ENCODE results near the gene GTPBP1. TPM values are rescaled to one million over a fixed set of nuclear protein-coding genes. Genes with fewer than 3 reads are reported as not detected.
A peak's percentile ranks its signal among the peaks of the same experiment; 100 is the strongest.

GTPBP1 gene
- total RNA-seq, 1 donor from 2014 or later = 49.8 TPM

DNA sequence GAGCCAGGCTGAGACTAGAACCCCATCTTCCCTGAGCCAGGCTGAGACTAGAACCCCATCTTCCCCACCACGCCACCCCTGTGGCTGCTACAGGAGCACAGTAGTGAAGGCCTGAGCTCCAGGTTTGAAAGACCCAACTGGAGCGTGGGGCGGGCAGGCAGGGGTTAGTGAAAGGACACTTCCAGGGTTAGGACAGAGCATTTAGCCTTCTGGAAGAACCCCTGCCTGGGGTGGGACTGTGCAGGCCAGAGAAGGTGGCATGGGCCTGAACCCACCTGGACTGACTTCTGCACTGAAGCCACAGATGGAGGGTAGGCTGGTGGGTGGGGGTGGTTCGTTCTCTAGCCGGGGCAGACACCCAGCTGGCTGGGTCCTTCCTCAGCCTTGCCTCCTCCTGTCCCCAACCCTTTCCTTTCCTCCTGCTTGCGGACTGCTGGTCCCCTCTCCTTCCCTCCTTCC is 26.0 kb downstream of the GTPBP1 start:
- DNase-seq (ENCODE audit: low read depth) = no peak
- no peak for TF ChIP-seq EZH2 (IDR thresholded peaks at IDR 0.05; ENCODE audit: insufficient read depth, low read length)
- TF ChIP-seq, protein P1, sequence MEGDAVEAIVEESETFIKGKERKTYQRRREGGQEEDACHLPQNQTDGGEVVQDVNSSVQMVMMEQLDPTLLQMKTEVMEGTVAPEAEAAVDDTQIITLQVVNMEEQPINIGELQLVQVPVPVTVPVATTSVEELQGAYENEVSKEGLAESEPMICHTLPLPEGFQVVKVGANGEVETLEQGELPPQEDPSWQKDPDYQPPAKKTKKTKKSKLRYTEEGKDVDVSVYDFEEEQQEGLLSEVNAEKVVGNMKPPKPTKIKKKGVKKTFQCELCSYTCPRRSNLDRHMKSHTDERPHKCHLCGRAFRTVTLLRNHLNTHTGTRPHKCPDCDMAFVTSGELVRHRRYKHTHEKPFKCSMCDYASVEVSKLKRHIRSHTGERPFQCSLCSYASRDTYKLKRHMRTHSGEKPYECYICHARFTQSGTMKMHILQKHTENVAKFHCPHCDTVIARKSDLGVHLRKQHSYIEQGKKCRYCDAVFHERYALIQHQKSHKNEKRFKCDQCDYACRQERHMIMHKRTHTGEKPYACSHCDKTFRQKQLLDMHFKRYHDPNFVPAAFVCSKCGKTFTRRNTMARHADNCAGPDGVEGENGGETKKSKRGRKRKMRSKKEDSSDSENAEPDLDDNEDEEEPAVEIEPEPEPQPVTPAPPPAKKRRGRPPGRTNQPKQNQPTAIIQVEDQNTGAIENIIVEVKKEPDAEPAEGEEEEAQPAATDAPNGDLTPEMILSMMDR (IDR thresholded peaks at IDR 0.05; ENCODE audit: insufficient read depth, low read depth, low read length) = no peak
- Mint-ChIP-seq H3K27me3 (ENCODE audit: low read depth, unreplicated experiment) (no peaks in the 10 kb centered on the region), H3K36me3 (ENCODE audit: low read depth, unreplicated experiment) (peaks cover 16% of the 10 kb centered on the region), H3K27ac (ENCODE audit: unreplicated experiment) (no peak overlapping the region), H3K9me3 (ENCODE audit: unreplicated experiment) (no peaks in the 10 kb centered on the region), H3K4me3 (ENCODE audit: unreplicated experiment) (peak overlapping the region; percentile 66), H3K4me1 (ENCODE audit: low read depth, unreplicated experiment) (no peaks in the 10 kb centered on the region)
- H3K4me3 ChIP-seq (ENCODE audit: insufficient read depth, low read depth, low read length) = no peak overlapping the region
- no peaks in the 10 kb centered on the region for H3K27me3 ChIP-seq (ENCODE audit: insufficient read depth, low read length)
- no peak overlapping the region for H3K27ac ChIP-seq (ENCODE audit: low read depth, low read length)
- FAIRE-seq = no peak
- no peak overlapping the region for H3K4me2 ChIP-seq (ENCODE audit: low read length)
- no peak overlapping the region for H3K9ac ChIP-seq (ENCODE audit: low read length)
- peaks cover 29% of the 10 kb centered on the region for H4K20me1 ChIP-seq (ENCODE audit: insufficient read depth, low read length)
- H3K79me2 ChIP-seq (ENCODE audit: insufficient read depth, low read length) = no peaks in the 10 kb centered on the region
- no peaks in the 10 kb centered on the region for H3K4me1 ChIP-seq (ENCODE audit: insufficient read depth, low read length)
- no peak overlapping the region for H2AFZ ChIP-seq (ENCODE audit: low read depth, low read length)
- peaks cover 21% of the 10 kb centered on the region for H3K36me3 ChIP-seq (ENCODE audit: insufficient read depth, low read length)
- no peaks in the 10 kb centered on the region for H3K9me3 ChIP-seq (ENCODE audit: insufficient read depth, low read depth, low read length)

DNA sequence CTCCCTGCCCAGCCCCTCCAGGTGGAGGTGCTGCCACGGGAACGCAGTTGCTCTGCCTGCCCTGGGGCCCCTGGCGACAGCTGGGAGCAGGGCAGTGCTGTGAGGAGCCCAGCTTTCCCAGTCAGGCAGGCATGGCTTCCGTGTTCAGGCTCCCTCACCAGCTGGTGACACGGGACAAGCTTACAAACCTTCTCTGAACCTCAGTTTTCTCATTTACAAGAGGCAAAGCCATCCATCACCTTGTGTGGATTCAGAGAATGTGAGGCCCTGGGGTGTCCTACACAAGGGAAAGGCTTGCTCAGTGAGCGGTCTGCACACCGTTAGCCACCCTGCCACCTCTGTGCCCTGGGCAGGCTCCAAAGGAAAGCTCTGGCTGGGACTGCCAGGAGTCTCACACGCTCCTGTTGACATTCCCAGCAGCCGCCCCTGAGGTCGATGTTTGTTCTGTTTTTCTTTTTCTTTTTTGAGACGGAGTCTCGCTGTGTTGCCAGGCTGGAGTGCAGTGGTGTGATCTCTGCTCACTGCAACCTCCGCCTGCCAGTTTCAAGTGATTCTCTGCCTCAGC is 26.6 kb downstream of the GTPBP1 start:
- H3K36me3 Mint-ChIP-seq (ENCODE audit: low read depth, unreplicated experiment) = peaks cover 12% of the 10 kb centered on the region
- DNase-seq (ENCODE audit: low read depth) (no peak), FAIRE-seq (no peak)
- no peak overlapping the region for H3K27ac ChIP-seq (ENCODE audit: low read depth, low read length)
- H3K4me1 ChIP-seq (ENCODE audit: insufficient read depth, low read length) = no peaks in the 10 kb centered on the region
- no peak for TF ChIP-seq EZH2 (IDR thresholded peaks at IDR 0.05; ENCODE audit: insufficient read depth, low read length)
- no peaks in the 10 kb centered on the region for H3K27me3 ChIP-seq (ENCODE audit: insufficient read depth, low read length)
- peak overlapping the region; percentile 66 for H3K4me3 Mint-ChIP-seq (ENCODE audit: unreplicated experiment)
- no peak overlapping the region for H3K4me2 ChIP-seq (ENCODE audit: low read length)
- H3K9me3 ChIP-seq (ENCODE audit: insufficient read depth, low read depth, low read length) = no peaks in the 10 kb centered on the region
- peaks cover 5% of the 10 kb centered on the region for H3K4me1 Mint-ChIP-seq (ENCODE audit: low read depth, unreplicated experiment)
- H3K27me3 Mint-ChIP-seq (ENCODE audit: low read depth, unreplicated experiment) = no peaks in the 10 kb centered on the region
- H3K9ac ChIP-seq (ENCODE audit: low read length) = no peak overlapping the region
- no peak overlapping the region for H3K4me3 ChIP-seq (ENCODE audit: insufficient read depth, low read depth, low read length)
- H4K20me1 ChIP-seq (ENCODE audit: insufficient read depth, low read length) = peaks cover 35% of the 10 kb centered on the region
- H3K79me2 ChIP-seq (ENCODE audit: insufficient read depth, low read length) = no peaks in the 10 kb centered on the region
- no peak overlapping the region for H2AFZ ChIP-seq (ENCODE audit: low read depth, low read length)
- H3K27ac Mint-ChIP-seq (ENCODE audit: unreplicated experiment) = no peak overlapping the region
- H3K36me3 ChIP-seq (ENCODE audit: insufficient read depth, low read length) = peaks cover 20% of the 10 kb centered on the region
- H3K9me3 Mint-ChIP-seq (ENCODE audit: unreplicated experiment) = no peaks in the 10 kb centered on the region

- Mint-ChIP-seq H3K27me3 (ENCODE audit: low read depth, unreplicated experiment) (no peaks in the 10 kb centered on the region), H3K36me3 (ENCODE audit: low read depth, unreplicated experiment) (peaks cover 18% of the 10 kb centered on the region), H3K27ac (ENCODE audit: unreplicated experiment) (peak overlapping the region; percentile 18), H3K4me1 (ENCODE audit: low read depth, unreplicated experiment) (peaks cover 7% of the 10 kb centered on the region), H3K4me3 (ENCODE audit: unreplicated experiment) (no peak overlapping the region), H3K9me3 (ENCODE audit: unreplicated experiment) (no peaks in the 10 kb centered on the region)
- Histone ChIP-seq H3K4me1 (ENCODE audit: insufficient read depth, low read length) (peaks cover 3% of the 10 kb centered on the region), H3K27ac (ENCODE audit: low read depth, low read length) (no peak overlapping the region), H3K36me3 (ENCODE audit: insufficient read depth, low read length) (peaks cover 19% of the 10 kb centered on the region), H3K9ac (ENCODE audit: low read length) (no peak overlapping the region), H4K20me1 (ENCODE audit: insufficient read depth, low read length) (peaks cover 38% of the 10 kb centered on the region), H3K4me2 (ENCODE audit: low read length) (no peak overlapping the region), H3K9me3 (ENCODE audit: insufficient read depth, low read depth, low read length) (no peaks in the 10 kb centered on the region), H3K79me2 (ENCODE audit: insufficient read depth, low read length) (no peaks in the 10 kb centered on the region), H3K27me3 (ENCODE audit: insufficient read depth, low read length) (no peaks in the 10 kb centered on the region), H3K4me3 (ENCODE audit: insufficient read depth, low read depth, low read length) (no peak overlapping the region), H2AFZ (ENCODE audit: low read depth, low read length) (no peak overlapping the region)
- FAIRE-seq (no peak), DNase-seq (ENCODE audit: low read depth) (no peak)
- TF ChIP-seq EZH2 (IDR thresholded peaks at IDR 0.05; ENCODE audit: insufficient read depth, low read length) = no peak
- TF ChIP-seq, protein P1 (IDR thresholded peaks at IDR 0.05; ENCODE audit: insufficient read depth, low read depth, low read length) = peak; percentile 74
Observed at GRCh38 chr22:38733329-38733723, 27.6 kb downstream of the GTPBP1 start.
